Activated T-cell treated with anti-CD3 and anti-CD28 coated beads, Interleukin-2, amount 50 U/mL, for 24 hours (primary cell): Measurements from ENCODE around the gene HSP90AB1.

Experiments used
- DNase-seq: peaks from one replicate; pipeline ENCODE4 v3.0.0-alpha.2; 2020
- H3K27ac Mint-ChIP-seq: 2 replicates; pipeline ENCODE4 v1.8.0; 2020; ENCODE audit warnings: mild to moderate bottlenecking, mixed read lengths
- H3K27me3 Mint-ChIP-seq: 2 replicates; pipeline ENCODE4 v1.8.0; 2020; ENCODE audit warnings: mixed read lengths
- H3K36me3 Mint-ChIP-seq: 2 replicates; pipeline ENCODE4 v1.8.0; 2020; ENCODE audit warnings: low read depth, mixed read lengths
- H3K4me1 Mint-ChIP-seq: 2 replicates; pipeline ENCODE4 v1.8.0; 2020; ENCODE audit warnings: low read depth, mixed read lengths
- H3K4me3 Mint-ChIP-seq: 2 replicates; pipeline ENCODE4 v1.8.0; 2020; ENCODE audit warnings: mild to moderate bottlenecking, moderate library complexity, mixed read lengths
- H3K9me3 Mint-ChIP-seq: 2 replicates; pipeline ENCODE4 v1.8.0; 2020; ENCODE audit warnings: mixed read lengths

Gene HSP90AB1

GRCh38 chr6:44271914-44272313 lies 25.0 kb downstream of the HSP90AB1 start:
- H3K4me1 Mint-ChIP-seq, result peaks cover 26% of the 10 kb centered on the region
- peaks cover 66% of the 10 kb centered on the region for H3K27me3 Mint-ChIP-seq
- H3K27ac Mint-ChIP-seq, result no peak overlapping the region
- no peak overlapping the region for H3K4me3 Mint-ChIP-seq
- H3K36me3 Mint-ChIP-seq, result no peaks in the 10 kb centered on the region
- no peak for DNase-seq
- H3K9me3 Mint-ChIP-seq, result no peaks in the 10 kb centered on the region

- no peaks in the 10 kb centered on the region for H3K36me3 Mint-ChIP-seq
- H3K9me3 Mint-ChIP-seq, result no peaks in the 10 kb centered on the region
- H3K4me3 Mint-ChIP-seq, result no peak overlapping the region
- H3K4me1 Mint-ChIP-seq, result peaks cover 22% of the 10 kb centered on the region
- peaks cover 72% of the 10 kb centered on the region for H3K27me3 Mint-ChIP-seq
- no peak for DNase-seq
- H3K27ac Mint-ChIP-seq, result no peak overlapping the region
These were observed 25.6 kb downstream of the HSP90AB1 start for GRCh38 chr6:44272529-44272928.

- DNase-seq, result no peak
- no peaks in the 10 kb centered on the region for H3K9me3 Mint-ChIP-seq
- peaks cover 18% of the 10 kb centered on the region for H3K4me1 Mint-ChIP-seq
- no peaks in the 10 kb centered on the region for H3K36me3 Mint-ChIP-seq
- no peak overlapping the region for H3K4me3 Mint-ChIP-seq
- H3K27me3 Mint-ChIP-seq, result peaks cover 75% of the 10 kb centered on the region
- no peak overlapping the region for H3K27ac Mint-ChIP-seq
These were observed 26.2 kb downstream of the HSP90AB1 start for GRCh38 chr6:44272999-44273566.

GRCh38 chr6:44273617-44274016 lies 26.7 kb downstream of the HSP90AB1 start:
- peaks cover 18% of the 10 kb centered on the region for H3K4me1 Mint-ChIP-seq
- H3K27me3 Mint-ChIP-seq, result peaks cover 72% of the 10 kb centered on the region
- DNase-seq, result no peak
- no peaks in the 10 kb centered on the region for H3K36me3 Mint-ChIP-seq
- H3K9me3 Mint-ChIP-seq, result no peaks in the 10 kb centered on the region
- no peak overlapping the region for H3K27ac Mint-ChIP-seq
- H3K4me3 Mint-ChIP-seq, result no peak overlapping the region

GRCh38 chr6:44275271-44275748 lies 28.4 kb downstream of the HSP90AB1 start:
- H3K4me3 Mint-ChIP-seq, result no peak overlapping the region
- H3K36me3 Mint-ChIP-seq, result no peaks in the 10 kb centered on the region
- peaks cover 66% of the 10 kb centered on the region for H3K27me3 Mint-ChIP-seq
- peaks cover 4% of the 10 kb centered on the region for H3K4me1 Mint-ChIP-seq
- H3K9me3 Mint-ChIP-seq, result no peaks in the 10 kb centered on the region
- H3K27ac Mint-ChIP-seq, result no peak overlapping the region
- no peak for DNase-seq

GRCh38 chr6:44275749-44276648 lies 29.1 kb downstream of the HSP90AB1 start:
- Mint-ChIP-seq H3K4me3 (no peak overlapping the region), H3K4me1 (peaks cover 4% of the 10 kb centered on the region), H3K36me3 (no peaks in the 10 kb centered on the region), H3K9me3 (no peaks in the 10 kb centered on the region), H3K27me3 (peaks cover 65% of the 10 kb centered on the region), H3K27ac (no peak overlapping the region)
- DNase-seq, result no peak

- no peak overlapping the region for H3K27ac Mint-ChIP-seq
- no peak for DNase-seq
- H3K36me3 Mint-ChIP-seq, result no peaks in the 10 kb centered on the region
- H3K4me3 Mint-ChIP-seq, result no peak overlapping the region
- peaks cover 55% of the 10 kb centered on the region for H3K27me3 Mint-ChIP-seq
- no peaks in the 10 kb centered on the region for H3K9me3 Mint-ChIP-seq
- H3K4me1 Mint-ChIP-seq, result peaks cover 4% of the 10 kb centered on the region
These were observed 30.1 kb downstream of the HSP90AB1 start for GRCh38 chr6:44276667-44277640.

- no peaks in the 10 kb centered on the region for H3K9me3 Mint-ChIP-seq
- H3K36me3 Mint-ChIP-seq, result no peaks in the 10 kb centered on the region
- peaks cover 47% of the 10 kb centered on the region for H3K27me3 Mint-ChIP-seq
- DNase-seq, result no peak
- no peak overlapping the region for H3K4me3 Mint-ChIP-seq
- H3K27ac Mint-ChIP-seq, result no peak overlapping the region
- peaks cover 4% of the 10 kb centered on the region for H3K4me1 Mint-ChIP-seq
These were observed 30.9 kb downstream of the HSP90AB1 start for GRCh38 chr6:44277763-44278162.

- Mint-ChIP-seq H3K27ac (no peak overlapping the region), H3K27me3 (peaks cover 42% of the 10 kb centered on the region)
These were observed 31.4 kb downstream of the HSP90AB1 start for GRCh38 chr6:44278315-44278714.

GRCh38 chr6:44278774-44279697 lies 32.1 kb downstream of the HSP90AB1 start:
- H3K27ac Mint-ChIP-seq, result no peak overlapping the region
- peaks cover 40% of the 10 kb centered on the region for H3K27me3 Mint-ChIP-seq

More at GRCh38 chr6:44278315-44278714, 31.4 kb downstream of the HSP90AB1 start:
- Mint-ChIP-seq H3K4me1 (peaks cover 4% of the 10 kb centered on the region), H3K9me3 (no peaks in the 10 kb centered on the region), H3K36me3 (no peaks in the 10 kb centered on the region), H3K4me3 (no peak overlapping the region)
- DNase-seq, result no peak

GRCh38 chr6:44284121-44284520 lies 37.2 kb downstream of the HSP90AB1 start:
- Mint-ChIP-seq H3K36me3 (no peaks in the 10 kb centered on the region), H3K4me1 (no peaks in the 10 kb centered on the region), H3K27ac (no peak overlapping the region), H3K27me3 (peaks cover 45% of the 10 kb centered on the region), H3K9me3 (no peaks in the 10 kb centered on the region), H3K4me3 (no peak overlapping the region)
- DNase-seq, result no peak

More at GRCh38 chr6:44278774-44279697, 32.1 kb downstream of the HSP90AB1 start:
- Mint-ChIP-seq H3K36me3 (no peaks in the 10 kb centered on the region), H3K4me3 (no peak overlapping the region), H3K9me3 (no peaks in the 10 kb centered on the region), H3K4me1 (peaks cover 4% of the 10 kb centered on the region)
- DNase-seq, result no peak

- H3K4me3 Mint-ChIP-seq, result no peak overlapping the region
- no peaks in the 10 kb centered on the region for H3K9me3 Mint-ChIP-seq
- H3K27me3 Mint-ChIP-seq, result peaks cover 48% of the 10 kb centered on the region
- no peaks in the 10 kb centered on the region for H3K4me1 Mint-ChIP-seq
- H3K36me3 Mint-ChIP-seq, result no peaks in the 10 kb centered on the region
- DNase-seq, result no peak
- H3K27ac Mint-ChIP-seq, result no peak overlapping the region
These were observed 38.0 kb downstream of the HSP90AB1 start for GRCh38 chr6:44284867-44285266.

GRCh38 chr6:44285552-44286284 lies 38.8 kb downstream of the HSP90AB1 start:
- no peaks in the 10 kb centered on the region for H3K36me3 Mint-ChIP-seq
- no peaks in the 10 kb centered on the region for H3K9me3 Mint-ChIP-seq

More at GRCh38 chr6:44285552-44286284, 38.8 kb downstream of the HSP90AB1 start:
- Mint-ChIP-seq H3K27me3 (peaks cover 56% of the 10 kb centered on the region), H3K27ac (no peak overlapping the region), H3K4me1 (no peaks in the 10 kb centered on the region), H3K4me3 (no peak overlapping the region)
- no peak for DNase-seq
